H9 (cell line): Measurements from ENCODE around the gene GTF2H3. TPM values are rescaled to one million over a fixed set of nuclear protein-coding genes. Genes with fewer than 3 reads are reported as not detected.

Source experiments
- DNase-seq: peaks from one replicate; pipeline ENCODE4 v3.0.0-alpha.2; 2017
- H2AFZ ChIP-seq: one replicate; pipeline ENCODE4 v1.6.1; 2013; ENCODE audit warnings: mild to moderate bottlenecking, low read length, control low read depth, moderate library complexity
- H2AK5ac ChIP-seq: 2 replicates; pipeline ENCODE4 v1.6.1; 2013; ENCODE audit warnings: low read length, control low read depth, mixed read lengths; ENCODE audit not compliant: insufficient read length
- H2BK120ac ChIP-seq: one replicate; pipeline ENCODE4 v1.6.1; 2013; ENCODE audit warnings: low read depth, mild to moderate bottlenecking, low read length, control low read depth, inconsistent platforms; ENCODE audit not compliant: poor library complexity, severe bottlenecking
- H2BK12ac ChIP-seq: 2 replicates; pipeline ENCODE4 v1.6.1; 2013; ENCODE audit warnings: low read length, control low read depth, mixed read lengths, low read depth; ENCODE audit not compliant: insufficient read length
- H2BK15ac ChIP-seq: 2 replicates; pipeline ENCODE4 v1.6.1; 2013; ENCODE audit warnings: low read depth, low read length, control low read depth
- H2BK20ac ChIP-seq: one replicate; pipeline ENCODE4 v1.6.1; 2013; ENCODE audit warnings: low read depth, mild to moderate bottlenecking, low read length, control low read depth, inconsistent platforms; ENCODE audit not compliant: poor library complexity, severe bottlenecking
- H2BK5ac ChIP-seq: 2 replicates; pipeline ENCODE4 v1.6.1; 2013; ENCODE audit warnings: low read length, control low read depth, mixed read lengths; ENCODE audit not compliant: insufficient read length
- H3K14ac ChIP-seq: 2 replicates; pipeline ENCODE4 v1.6.1; 2013; ENCODE audit warnings: low read length, control low read depth; ENCODE audit not compliant: insufficient read depth
- H3K18ac ChIP-seq: 2 replicates; pipeline ENCODE4 v1.6.1; 2013; ENCODE audit warnings: low read depth, mild to moderate bottlenecking, mixed read lengths, low read length, control low read depth; ENCODE audit not compliant: insufficient read length
- H3K23ac ChIP-seq: 2 replicates; pipeline ENCODE4 v1.6.1; 2013; ENCODE audit warnings: low read length, control low read depth, mixed read lengths, low read depth; ENCODE audit not compliant: insufficient read length
- H3K23me2 ChIP-seq: 2 replicates; pipeline ENCODE4 v1.6.1; 2013; ENCODE audit warnings: low read depth, mild to moderate bottlenecking, mixed read lengths, low read length, control low read depth; ENCODE audit not compliant: insufficient read length, poor library complexity, severe bottlenecking
- H3K27ac ChIP-seq: 2 replicates; pipeline ENCODE4 v1.5.1; 2013; ENCODE audit warnings: low read length, control low read depth, mixed read lengths, low read depth; ENCODE audit not compliant: insufficient read length
- H3K27me3 ChIP-seq: 2 replicates; pipeline ENCODE4 v1.6.1; 2013; ENCODE audit warnings: low read length, control low read depth, inconsistent platforms; ENCODE audit not compliant: insufficient read depth
- H3K4ac ChIP-seq: 2 replicates; pipeline ENCODE4 v1.6.1; 2013; ENCODE audit warnings: low read depth, mild to moderate bottlenecking, control low read depth, inconsistent platforms, low read length, moderate library complexity
- H3K4me1 ChIP-seq: 2 replicates; pipeline ENCODE4 v1.6.1; 2013; ENCODE audit warnings: low read length, control low read depth, inconsistent platforms; ENCODE audit not compliant: insufficient read depth
- H3K4me2 ChIP-seq: 2 replicates; pipeline ENCODE4 v1.6.1; 2013; ENCODE audit warnings: low read length, control low read depth, mixed read lengths; ENCODE audit not compliant: insufficient read length, insufficient read depth
- H3K56ac ChIP-seq: 2 replicates; pipeline ENCODE4 v1.6.1; 2013; ENCODE audit warnings: low read depth, mild to moderate bottlenecking, mixed read lengths, low read length, control low read depth; ENCODE audit not compliant: insufficient read length
- H3K79me1 ChIP-seq: 2 replicates; pipeline ENCODE4 v1.6.1; 2013; ENCODE audit warnings: low read depth, mild to moderate bottlenecking, moderate library complexity, low read length, control low read depth, inconsistent platforms; ENCODE audit not compliant: insufficient read depth, poor library complexity, severe bottlenecking
- H3K79me2 ChIP-seq: 2 replicates; pipeline ENCODE4 v1.6.1; 2013; ENCODE audit warnings: low read length, control low read depth, inconsistent platforms; ENCODE audit not compliant: insufficient read depth
- H3K9ac ChIP-seq: 2 replicates; pipeline ENCODE4 v1.6.1; 2013; ENCODE audit warnings: low read length, control low read depth, mixed read lengths; ENCODE audit not compliant: insufficient read length; ENCODE audit errors: extremely low read depth
- H3K9me3 ChIP-seq: one replicate; pipeline ENCODE4 v1.6.1; 2013; ENCODE audit warnings: low read depth, low read length, inconsistent platforms; ENCODE audit not compliant: control insufficient read depth
- H3T11ph ChIP-seq: one replicate; pipeline ENCODE4 v1.6.1; 2013; ENCODE audit warnings: mild to moderate bottlenecking, low read length, control low read depth, inconsistent platforms
- H4K20me1 ChIP-seq: one replicate; pipeline ENCODE4 v1.6.1; 2013; ENCODE audit not compliant: control insufficient read depth, insufficient read length, insufficient read depth
- H4K5ac ChIP-seq: 2 replicates; pipeline ENCODE4 v1.6.1; 2013; ENCODE audit warnings: low read depth, mild to moderate bottlenecking, mixed read lengths, low read length, control low read depth; ENCODE audit not compliant: insufficient read length
- H4K8ac ChIP-seq: replicated peaks from 2 replicates; pipeline ENCODE4 v1.6.1; 2013; ENCODE audit warnings: low read length, control low read depth, mixed read lengths, low read depth; ENCODE audit not compliant: insufficient read length
- H4K91ac ChIP-seq: 2 replicates; pipeline ENCODE4 v1.6.1; 2013; ENCODE audit warnings: low read depth, mild to moderate bottlenecking, moderate library complexity, mixed read lengths, low read length, control low read depth; ENCODE audit not compliant: insufficient read length
- H3K27ac Mint-ChIP-seq, 3 experiments: 2 replicates in 2 of 3; 3 replicates in 1 of 3; pipeline ENCODE4 v1.8.0; 2020 to 2021; ENCODE audit warnings: mixed read lengths in 3 of 3, mild to moderate bottlenecking in 1 of 3, moderate library complexity in 1 of 3
- H3K27me3 Mint-ChIP-seq: 2 replicates; pipeline ENCODE4 v1.8.0; 2021; ENCODE audit warnings: low read depth, mild to moderate bottlenecking, moderate library complexity, mixed read lengths
- H3K36me3 Mint-ChIP-seq, 3 experiments: 2 replicates in 2 of 3; 3 replicates in 1 of 3; pipeline ENCODE4 v1.8.0; 2020 to 2021; ENCODE audit warnings: low read depth in 3 of 3, mixed read lengths in 3 of 3; ENCODE audit not compliant: insufficient read depth in 1 of 3
- H3K4me1 Mint-ChIP-seq, 2 experiments: 2 replicates each; pipeline ENCODE4 v1.8.0; 2020; ENCODE audit warnings: mixed read lengths in 2 of 2
- H3K4me3 Mint-ChIP-seq, 2 experiments: 2 replicates in 1 of 2; 3 replicates in 1 of 2; pipeline ENCODE4 v1.8.0; 2020 to 2021; ENCODE audit warnings: mild to moderate bottlenecking in 2 of 2, mixed read lengths in 2 of 2, moderate library complexity in 1 of 2
- H3K9me3 Mint-ChIP-seq, 2 experiments: 2 replicates in 1 of 2; 3 replicates in 1 of 2; pipeline ENCODE4 v1.8.0; 2020; ENCODE audit warnings: mild to moderate bottlenecking in 2 of 2, mixed read lengths in 2 of 2, moderate library complexity in 1 of 2
- WGBS: extraction: QIAGEN DNeasy Blood & Tissue Kit; methylation state at CpG from one replicate; pipeline ENCODE4 v1.1.7; 2013; ENCODE audit warnings: missing lambda C conversion rate, low lambda C conversion rate, mixed read lengths; ENCODE audit not compliant: insufficient read length; ENCODE audit errors: extremely low coverage; 5-methylcytosine and 5-hydroxymethylcytosine counted together
- total RNA-seq: library from RNA; stranded (reverse); gene quantifications from 2 replicates; pipeline ENCODE4 v1.2.1, GENCODE V29; 2021
- TF ChIP-seq, protein P1 (sequence below): fragments of 200-600 bp; sonication (generic); conservative IDR thresholded peaks from 3 replicates; pipeline ENCODE4 v1.8.0; 2021; ENCODE audit warnings: antibody characterized with exemption, mild to moderate bottlenecking

GTF2H3 gene
- total RNA-seq, 1 experiment from 2014 or later = 39.2 TPM

DNA sequence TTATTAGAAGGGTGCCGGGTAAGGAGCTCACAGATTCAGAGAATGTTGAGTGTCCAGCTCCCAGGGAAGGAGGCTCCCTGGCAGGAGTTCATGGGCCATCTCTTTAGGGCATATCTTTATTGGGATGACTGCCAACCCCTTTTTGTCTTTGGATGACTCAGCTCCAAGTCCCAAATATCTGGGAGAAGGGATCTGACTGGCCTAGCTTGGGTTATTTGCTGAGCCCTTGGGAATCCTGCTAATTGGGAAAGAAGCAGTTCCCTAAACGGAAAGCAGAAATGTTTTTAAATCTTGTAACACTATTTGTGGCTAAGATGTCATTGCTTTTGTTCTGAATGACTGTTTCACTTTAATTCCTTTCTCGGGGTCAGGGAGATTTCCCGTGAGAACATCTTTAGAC, 19.1 kb upstream of the GTF2H3 start:
- no peak overlapping the region for H3K27ac ChIP-seq

More for the DNA sequence above, 19.1 kb upstream of the GTF2H3 start:
- no peaks in the 10 kb centered on the region for H3K9me3 ChIP-seq
- no peaks in the 10 kb centered on the region for H3K79me1 ChIP-seq
- H3K23me2 ChIP-seq = no peaks in the 10 kb centered on the region
- H4K5ac ChIP-seq = no peak overlapping the region
- H3K9ac ChIP-seq = no peak overlapping the region
- TF ChIP-seq, protein P1, sequence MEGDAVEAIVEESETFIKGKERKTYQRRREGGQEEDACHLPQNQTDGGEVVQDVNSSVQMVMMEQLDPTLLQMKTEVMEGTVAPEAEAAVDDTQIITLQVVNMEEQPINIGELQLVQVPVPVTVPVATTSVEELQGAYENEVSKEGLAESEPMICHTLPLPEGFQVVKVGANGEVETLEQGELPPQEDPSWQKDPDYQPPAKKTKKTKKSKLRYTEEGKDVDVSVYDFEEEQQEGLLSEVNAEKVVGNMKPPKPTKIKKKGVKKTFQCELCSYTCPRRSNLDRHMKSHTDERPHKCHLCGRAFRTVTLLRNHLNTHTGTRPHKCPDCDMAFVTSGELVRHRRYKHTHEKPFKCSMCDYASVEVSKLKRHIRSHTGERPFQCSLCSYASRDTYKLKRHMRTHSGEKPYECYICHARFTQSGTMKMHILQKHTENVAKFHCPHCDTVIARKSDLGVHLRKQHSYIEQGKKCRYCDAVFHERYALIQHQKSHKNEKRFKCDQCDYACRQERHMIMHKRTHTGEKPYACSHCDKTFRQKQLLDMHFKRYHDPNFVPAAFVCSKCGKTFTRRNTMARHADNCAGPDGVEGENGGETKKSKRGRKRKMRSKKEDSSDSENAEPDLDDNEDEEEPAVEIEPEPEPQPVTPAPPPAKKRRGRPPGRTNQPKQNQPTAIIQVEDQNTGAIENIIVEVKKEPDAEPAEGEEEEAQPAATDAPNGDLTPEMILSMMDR = no peak
- no peaks in the 10 kb centered on the region for H3K27me3 ChIP-seq
- Mint-ChIP-seq H3K27me3 (no peaks in the 10 kb centered on the region), H3K4me3 (no peak overlapping the region), H3K9me3 (no peaks in the 10 kb centered on the region), H3K4me1 (no peaks in the 10 kb centered on the region), H3K27ac (no peak overlapping the region), H3K36me3 (peaks cover 54 to 92% (median 85%) of the 10 kb centered on the region in 3 experiments; a peak in 6 of 7 replicates)
- no peak overlapping the region for H3K14ac ChIP-seq
- H3K79me2 ChIP-seq = no peaks in the 10 kb centered on the region
- H3K18ac ChIP-seq = no peak overlapping the region
- no peak overlapping the region for H3K4ac ChIP-seq
- WGBS = no CpG with 5 or more reads among the region's 4 CpGs
- H2AFZ ChIP-seq = no peak overlapping the region
- no peak overlapping the region for H2BK120ac ChIP-seq
- no peak overlapping the region for H4K91ac ChIP-seq
- H4K8ac ChIP-seq = no peak overlapping the region
- no peak overlapping the region for H2BK20ac ChIP-seq
- DNase-seq = no peak
- no peak overlapping the region for H3K4me2 ChIP-seq
- H3K23ac ChIP-seq = no peak overlapping the region
- no peak overlapping the region for H2BK15ac ChIP-seq
- no peak overlapping the region for H2BK5ac ChIP-seq
- no peaks in the 10 kb centered on the region for H4K20me1 ChIP-seq
- no peak overlapping the region for H3T11ph ChIP-seq
- H3K4me1 ChIP-seq = no peaks in the 10 kb centered on the region
- no peak overlapping the region for H2AK5ac ChIP-seq
- H2BK12ac ChIP-seq = no peak overlapping the region
- H3K56ac ChIP-seq = no peak overlapping the region
